Astrocyte (in vitro differentiated cells and primary cell): ENCODE measurements around the gene SCFD1.

Experiments used
- CTCF ChIP-seq: IDR thresholded peaks from 2 replicates; pipeline ENCODE4 v1.5.1; 2011; ENCODE audit warnings: low read depth, mild to moderate bottlenecking, inconsistent platforms, low read length, moderate library complexity; ENCODE audit not compliant: insufficient read depth
- EZH2 ChIP-seq: IDR thresholded peaks from 2 replicates; pipeline ENCODE4 v1.6.1; 2012; ENCODE audit warnings: mild to moderate bottlenecking, low read length, inconsistent platforms; ENCODE audit not compliant: insufficient read depth

- no peak for TF ChIP-seq CTCF
- no peak for TF ChIP-seq EZH2
Measured at GRCh38 chr14:30669594-30669993, 47.5 kb downstream of the SCFD1 start.
